GM18870 (cell line): ENCODE results near the gene ITGA4.
A peak's percentile ranks its signal among the peaks of the same experiment; 100 is the strongest.

Experiments used
- ATAC-seq: cut with Tn5 transposase; IDR thresholded peaks from one replicate; pipeline ENCODE4 v1.9.1; 2021; ENCODE audit warnings: moderate library complexity; ENCODE audit not compliant: unreplicated experiment

ITGA4 gene

GRCh38 chr2:181457741-181458425, 697 bp downstream of the ITGA4 start:
- peak; percentile 3 for ATAC-seq

DNA sequence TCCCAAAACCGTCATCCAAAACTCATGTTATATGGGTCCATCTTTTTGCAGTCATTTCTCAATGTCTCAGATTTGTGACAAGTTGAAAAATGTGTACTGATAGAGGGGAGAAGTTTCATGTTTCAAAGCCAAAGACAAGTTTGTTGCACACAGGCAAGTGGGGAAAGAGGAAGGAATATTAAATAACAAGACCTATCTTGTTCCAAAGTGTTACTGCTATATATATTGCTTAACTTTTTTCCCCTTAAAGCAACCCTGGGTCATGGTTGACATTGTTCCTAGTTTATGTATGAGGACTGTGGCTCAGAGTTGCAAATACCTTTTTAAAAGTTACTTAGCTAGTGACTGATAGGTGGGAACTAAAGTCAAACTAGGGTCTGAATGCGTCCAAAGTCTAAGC, 1.7 kb downstream of the ITGA4 start:
- no peak for ATAC-seq

GRCh38 chr2:181459621-181460021, 2.4 kb downstream of the ITGA4 start:
- ATAC-seq = no peak

DNA sequence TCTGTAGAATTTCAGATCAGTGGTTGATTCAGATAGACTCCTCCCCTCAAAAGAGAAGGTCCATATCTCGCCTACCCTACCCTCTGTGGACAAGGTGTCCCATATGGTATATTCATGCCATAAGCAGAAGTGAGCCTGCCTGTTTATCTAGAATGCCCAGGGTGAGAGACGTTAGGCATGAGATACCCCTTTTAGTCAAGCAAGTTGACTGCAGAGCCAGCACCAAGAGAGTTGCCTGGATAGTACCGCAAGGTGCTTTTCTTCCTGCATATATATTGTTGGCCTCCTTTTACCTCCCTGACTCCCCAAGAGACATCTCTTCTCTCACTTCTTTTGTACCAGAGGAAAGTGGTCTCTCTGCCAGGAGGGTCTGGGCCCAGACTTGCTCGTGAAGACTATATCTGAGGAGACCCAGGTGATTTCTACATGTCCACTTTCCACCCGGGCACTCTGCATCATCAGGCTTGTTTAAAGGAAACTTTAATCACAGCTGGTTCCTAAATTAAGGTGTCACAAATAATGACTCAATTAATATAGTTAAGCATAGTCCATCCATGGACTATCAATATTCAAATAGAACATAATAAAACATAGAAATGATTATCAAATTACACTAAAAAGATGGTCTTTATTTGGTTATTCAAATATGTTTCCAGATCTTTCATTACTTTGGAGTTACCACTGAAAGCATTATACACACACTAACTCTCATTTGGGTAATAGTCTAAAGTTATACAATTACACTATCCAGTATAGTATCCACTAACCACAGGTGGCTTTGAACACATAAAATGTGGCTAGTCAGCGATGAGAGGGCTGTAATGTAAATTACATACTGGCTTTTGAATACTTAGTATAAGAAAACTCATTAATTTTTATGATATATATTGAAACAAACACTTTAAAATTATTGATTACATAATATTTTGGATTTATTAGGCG, 4.1 kb downstream of the ITGA4 start:
- no peak for ATAC-seq

- ATAC-seq = peak; percentile 43
These were observed 4.8 kb downstream of the ITGA4 start for GRCh38 chr2:181462033-181462432.

DNA sequence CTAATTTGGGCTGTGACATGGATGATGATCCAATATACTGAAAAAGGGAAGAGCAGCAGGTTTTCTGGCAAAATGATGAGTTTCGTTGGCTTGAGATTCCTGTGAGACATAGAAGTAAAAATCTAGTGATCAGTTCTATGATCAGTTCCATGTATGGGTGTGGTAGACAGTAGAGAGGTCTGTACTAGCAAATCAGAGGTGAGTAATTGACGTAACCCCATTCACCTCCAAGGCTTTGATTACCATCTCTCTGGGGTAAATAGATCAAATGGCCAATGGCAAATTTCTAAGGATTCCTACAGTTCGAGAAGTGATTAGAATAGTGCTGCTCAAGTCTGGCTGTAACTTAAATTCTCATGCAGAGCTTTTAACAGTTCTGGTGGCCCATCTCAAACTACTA, 6.4 kb downstream of the ITGA4 start:
- ATAC-seq = no peak

DNA sequence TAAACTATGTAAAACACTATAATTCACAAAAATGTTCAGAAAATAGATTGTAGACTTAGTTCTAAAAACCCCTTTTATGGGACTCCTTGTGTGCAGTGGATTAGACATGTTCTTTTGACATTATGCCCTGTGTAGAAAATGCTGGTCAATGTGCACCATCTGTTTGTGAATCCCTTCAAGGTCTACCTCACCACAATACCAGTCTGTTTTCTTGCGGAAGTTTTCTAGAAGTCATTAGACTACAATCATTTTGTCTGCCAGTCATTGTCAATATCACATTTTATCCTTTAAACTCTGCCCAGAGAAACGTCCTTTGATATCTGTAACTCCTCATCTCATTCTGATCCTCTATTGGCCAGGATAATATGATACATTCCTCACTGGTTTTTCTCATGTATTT, 7.8 kb downstream of the ITGA4 start:
- no peak for ATAC-seq

DNA sequence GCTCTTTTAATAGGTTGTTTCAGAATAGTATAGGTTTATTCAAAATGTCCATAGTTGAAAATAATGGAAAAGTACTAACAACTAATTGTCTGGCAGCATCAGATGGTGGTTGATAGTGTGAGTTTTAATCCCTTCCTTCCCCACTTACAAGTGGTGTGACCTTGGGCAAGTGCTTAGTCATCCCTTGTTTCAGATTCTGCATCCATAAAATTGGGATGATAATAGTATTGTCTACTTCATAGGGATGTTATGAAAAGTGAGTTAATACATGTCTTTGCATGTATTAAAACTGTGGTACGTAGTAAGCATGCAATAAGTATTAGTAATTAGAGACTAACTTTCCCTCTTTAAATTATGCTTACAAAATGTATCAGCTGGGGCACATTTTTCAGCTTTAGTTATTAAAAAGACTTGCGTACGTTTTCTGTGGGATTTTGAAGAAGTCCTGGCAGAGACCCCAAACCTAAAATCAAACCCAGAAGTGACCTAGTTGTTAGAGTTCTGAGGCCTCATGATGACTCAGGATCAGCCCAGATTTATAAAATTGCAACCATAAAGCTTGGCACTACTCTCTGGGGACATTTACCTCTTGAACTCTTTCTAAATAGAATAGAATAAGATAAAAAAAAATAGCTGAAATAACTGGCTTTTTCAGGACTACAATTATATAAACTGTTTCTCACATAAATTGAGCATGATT, 8.6 kb downstream of the ITGA4 start:
- ATAC-seq = no peak

DNA sequence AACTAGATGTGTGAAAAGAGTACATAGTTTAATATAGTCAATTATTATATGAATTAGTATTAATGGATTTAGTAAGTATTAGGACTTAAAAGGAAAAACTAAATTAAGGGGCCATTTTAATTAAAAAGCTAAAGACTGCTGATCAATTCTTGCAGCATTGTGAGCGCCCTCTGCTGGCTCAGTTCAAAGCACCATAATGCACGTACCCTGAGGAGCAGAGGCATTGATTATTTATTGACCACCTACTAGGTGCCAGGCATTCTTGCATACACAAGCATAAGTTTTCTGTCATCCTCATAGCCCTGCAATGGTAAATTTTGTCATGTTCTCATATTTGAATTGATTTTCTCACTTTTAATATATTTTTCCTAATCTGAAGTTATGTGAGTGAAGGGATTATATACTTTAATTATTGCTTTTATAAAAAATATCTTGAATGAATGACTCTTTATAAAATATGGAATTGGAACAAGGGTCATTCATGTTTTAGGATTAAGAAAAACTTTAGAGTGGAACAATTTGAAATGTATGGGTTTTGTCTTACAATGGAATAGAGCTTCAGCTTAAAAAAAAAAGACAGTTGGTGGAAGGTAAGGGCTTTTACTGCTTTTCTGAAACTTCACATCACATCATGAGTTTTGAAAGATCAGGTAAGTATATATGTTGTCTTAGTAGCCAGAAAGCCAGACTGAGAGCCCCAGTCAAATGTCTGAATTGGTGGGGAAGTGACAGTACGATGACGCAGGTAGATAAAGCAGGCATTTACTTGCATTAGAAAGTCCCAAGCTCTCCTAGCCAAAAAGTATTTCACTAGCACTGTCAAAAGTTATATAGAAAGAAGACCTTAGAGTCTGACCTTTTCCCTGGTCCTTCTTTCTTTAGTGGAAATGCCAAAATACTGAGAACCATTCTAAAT, 9.7 kb downstream of the ITGA4 start:
- no peak for ATAC-seq

DNA sequence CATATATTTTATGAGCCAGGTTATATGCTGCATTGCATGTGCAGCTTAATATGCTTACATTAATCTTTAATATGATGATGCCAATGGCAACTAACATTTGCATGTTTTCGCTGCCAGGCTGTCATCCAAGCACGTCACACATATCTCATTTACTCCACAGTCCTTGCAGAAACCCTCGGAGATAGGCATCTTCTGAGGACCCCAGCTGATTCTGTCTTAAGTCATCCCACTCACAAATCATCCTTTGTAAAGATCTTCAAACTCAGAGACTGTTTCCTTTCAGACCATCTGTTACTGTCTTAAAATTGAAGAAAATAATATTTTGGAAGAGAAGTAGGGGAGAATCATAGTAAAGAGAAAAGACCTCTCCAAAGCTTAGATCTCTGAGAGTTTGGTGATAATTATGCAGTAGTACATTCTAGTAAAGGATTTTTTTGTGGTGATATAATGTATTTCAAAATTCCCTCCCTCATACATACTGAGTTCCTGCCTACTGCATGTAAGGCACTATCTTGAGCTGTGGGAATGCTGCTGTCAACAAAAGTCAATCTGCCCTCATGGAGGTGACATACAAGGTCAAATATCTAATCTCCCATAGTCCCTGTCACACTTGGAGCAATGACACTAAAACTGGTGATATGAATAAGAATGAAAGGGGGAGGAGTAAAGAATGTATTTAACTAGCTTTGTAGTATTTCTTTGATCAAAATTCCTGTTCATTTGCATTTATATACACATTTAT, 11.0 kb downstream of the ITGA4 start:
- no peak for ATAC-seq

- no peak for ATAC-seq
These were observed 11.6 kb downstream of the ITGA4 start for GRCh38 chr2:181468811-181469210.

- no peak for ATAC-seq
These were observed 14.0 kb downstream of the ITGA4 start for GRCh38 chr2:181471226-181471625.

DNA sequence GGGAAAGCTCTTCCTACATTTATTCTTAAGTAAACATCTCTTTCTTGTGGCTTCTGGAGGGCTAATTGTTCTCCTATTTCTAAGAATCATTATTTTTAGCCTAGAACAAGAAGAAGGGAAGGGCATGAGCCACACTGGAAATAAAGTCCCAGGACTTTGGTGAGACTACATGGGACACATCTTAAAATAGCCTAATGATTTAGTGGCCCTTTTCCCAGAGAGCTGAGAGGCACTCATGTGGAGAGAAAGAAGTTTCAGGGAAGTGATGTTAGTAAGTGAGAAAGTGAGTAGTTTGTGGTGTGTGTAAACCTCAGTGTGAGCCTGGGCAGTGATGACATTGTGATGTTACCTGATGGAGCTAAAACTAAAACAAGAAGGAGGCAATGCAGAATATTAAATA, 14.6 kb downstream of the ITGA4 start:
- peak; percentile 43 for ATAC-seq

- no peak for ATAC-seq
These were observed 15.8 kb downstream of the ITGA4 start for GRCh38 chr2:181472990-181473389.

DNA sequence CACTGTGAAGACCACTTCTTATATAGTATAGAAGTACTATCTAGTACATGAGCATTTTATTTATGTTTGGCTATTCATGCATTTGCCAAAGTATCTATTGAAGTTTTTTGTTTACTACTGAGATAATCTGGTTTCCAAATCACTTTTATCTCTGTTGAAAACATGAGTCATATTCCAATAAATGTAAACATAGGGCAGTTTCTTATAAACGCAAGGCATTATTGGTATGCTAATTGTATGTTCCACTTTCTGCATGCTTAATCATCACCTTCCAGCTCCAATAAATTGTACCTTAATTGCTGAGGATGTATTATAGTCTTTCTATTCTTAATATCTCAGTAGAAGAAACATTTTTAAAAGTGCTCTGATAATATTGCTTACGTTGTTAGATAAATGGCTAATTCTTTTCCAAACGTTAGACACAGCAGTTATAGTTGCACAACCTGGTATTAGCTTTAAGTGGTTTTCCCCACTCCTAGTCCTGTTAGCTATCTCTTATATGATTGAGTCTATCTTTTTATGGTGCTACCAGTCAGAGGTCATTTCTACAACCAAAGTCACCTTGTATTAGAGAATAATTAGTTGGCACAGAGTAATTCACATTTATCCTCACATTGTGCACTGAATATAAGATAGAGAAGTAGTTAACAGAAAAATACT, 17.2 kb downstream of the ITGA4 start:
- no peak for ATAC-seq

DNA sequence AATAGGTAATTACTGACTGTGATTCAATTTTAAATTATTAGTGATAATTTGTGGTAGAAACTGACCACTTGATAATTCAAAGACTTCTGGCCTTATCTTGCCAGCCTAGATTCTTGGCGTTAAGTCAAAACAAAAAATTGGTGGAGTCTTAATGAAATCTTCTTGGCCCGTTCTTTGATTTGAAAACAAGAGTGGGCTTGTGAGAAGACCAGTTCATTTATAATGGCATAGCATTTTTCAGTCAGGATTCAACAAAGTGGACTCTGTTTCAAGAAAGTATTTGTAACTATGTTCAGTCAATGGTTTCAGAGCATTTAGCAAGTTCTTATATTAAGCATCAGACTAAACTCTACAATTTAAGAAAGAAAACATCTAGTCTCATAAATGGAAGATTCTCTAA, 26.0 kb downstream of the ITGA4 start:
- ATAC-seq = no peak

DNA sequence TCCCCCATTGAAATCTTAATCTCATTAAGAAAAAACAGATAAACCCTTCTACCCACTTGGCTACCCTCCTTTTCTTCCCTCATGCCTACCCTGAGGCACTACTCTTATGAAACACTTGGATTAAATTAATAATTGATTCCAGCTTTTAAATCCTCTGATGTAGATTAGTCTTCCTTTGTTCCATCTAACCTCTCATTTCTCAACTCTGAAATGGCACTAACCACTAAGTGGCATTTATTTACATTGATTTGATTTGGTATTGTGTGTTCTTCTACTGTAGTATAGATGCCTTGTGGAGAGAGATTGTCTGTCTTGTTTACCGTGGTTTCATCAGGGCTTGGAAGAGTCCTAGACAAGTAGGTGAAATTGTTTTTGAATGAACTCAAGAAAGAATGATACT, 26.7 kb downstream of the ITGA4 start:
- no peak for ATAC-seq

- no peak for ATAC-seq
These were observed 27.9 kb downstream of the ITGA4 start for GRCh38 chr2:181484851-181485637.

DNA sequence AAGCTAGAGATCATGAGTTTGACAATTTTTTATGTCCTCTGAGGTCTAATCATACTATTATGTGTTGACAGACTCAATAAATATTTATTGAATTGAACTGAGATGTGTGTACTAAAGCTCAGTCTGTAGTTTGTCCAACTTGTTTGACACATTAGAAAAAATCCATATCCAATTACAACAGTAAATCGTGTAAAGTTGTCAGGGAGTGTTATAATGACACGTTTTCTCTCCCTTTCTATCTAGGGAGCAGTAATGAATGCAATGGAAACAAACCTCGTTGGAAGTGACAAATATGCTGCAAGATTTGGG, 28.4 kb downstream of the ITGA4 start:
- ATAC-seq = no peak
